Measurements from ENCODE around the gene MYO5A.
A peak's percentile ranks its signal among the peaks of the same experiment; 100 is the strongest.

The MYO5A gene

DNA sequence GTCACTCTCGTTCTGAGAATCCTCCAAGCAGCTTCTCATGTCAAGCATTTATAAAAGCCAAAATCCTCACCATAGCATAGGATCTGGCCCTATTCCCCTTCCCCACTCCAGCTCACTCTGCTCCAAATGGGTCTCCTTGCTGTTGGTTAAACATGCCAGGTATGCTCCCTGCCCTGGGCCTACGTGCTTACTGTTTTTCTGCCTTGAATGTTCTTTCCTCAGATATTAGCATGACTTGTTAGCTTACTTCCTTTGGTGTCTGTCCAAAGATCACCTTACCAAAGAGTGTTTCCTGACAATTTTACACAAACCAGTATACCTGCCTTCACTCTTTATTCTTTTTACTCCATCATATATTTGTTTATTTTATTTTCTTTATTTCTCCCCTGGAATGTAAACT lies 200.0 kb downstream of the MYO5A start:
- TF ChIP-seq CTCF (IDR thresholded peaks at IDR 0.05; ENCODE audit: low read depth, low read length) = no peak
- DNase-seq (ENCODE audit: extremely low read depth, low read depth) = no peak

DNA sequence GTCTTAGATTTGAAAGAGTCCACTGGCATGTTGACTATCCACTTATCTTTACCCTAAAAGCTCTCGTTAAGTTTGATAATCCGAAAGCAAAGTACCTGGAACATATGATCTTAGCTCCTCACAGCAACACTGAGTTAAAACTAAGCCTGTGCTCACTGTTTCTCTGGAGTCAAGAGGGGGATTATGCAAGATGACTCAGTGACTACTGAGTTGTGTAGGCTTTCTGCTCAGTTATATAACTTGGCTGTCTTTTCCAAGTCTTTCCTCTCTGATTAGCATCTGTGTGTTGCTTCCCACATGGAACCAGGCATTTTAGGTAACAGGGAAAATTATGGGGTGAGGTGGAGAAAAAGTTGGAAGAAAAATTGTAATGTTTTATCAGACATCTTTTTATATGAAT lies 201.9 kb downstream of the MYO5A start:
- DNase-seq (ENCODE audit: extremely low read depth, low read depth) = peak; percentile 15
- no peak for TF ChIP-seq CTCF (IDR thresholded peaks at IDR 0.05; ENCODE audit: low read depth, low read length)

- DNase-seq (ENCODE audit: extremely low read depth, low read depth) = no peak
- no peak for TF ChIP-seq CTCF (IDR thresholded peaks at IDR 0.05; ENCODE audit: low read depth, low read length)
Observed at GRCh38 chr15:52324109-52324508, 204.6 kb downstream of the MYO5A start.

DNA sequence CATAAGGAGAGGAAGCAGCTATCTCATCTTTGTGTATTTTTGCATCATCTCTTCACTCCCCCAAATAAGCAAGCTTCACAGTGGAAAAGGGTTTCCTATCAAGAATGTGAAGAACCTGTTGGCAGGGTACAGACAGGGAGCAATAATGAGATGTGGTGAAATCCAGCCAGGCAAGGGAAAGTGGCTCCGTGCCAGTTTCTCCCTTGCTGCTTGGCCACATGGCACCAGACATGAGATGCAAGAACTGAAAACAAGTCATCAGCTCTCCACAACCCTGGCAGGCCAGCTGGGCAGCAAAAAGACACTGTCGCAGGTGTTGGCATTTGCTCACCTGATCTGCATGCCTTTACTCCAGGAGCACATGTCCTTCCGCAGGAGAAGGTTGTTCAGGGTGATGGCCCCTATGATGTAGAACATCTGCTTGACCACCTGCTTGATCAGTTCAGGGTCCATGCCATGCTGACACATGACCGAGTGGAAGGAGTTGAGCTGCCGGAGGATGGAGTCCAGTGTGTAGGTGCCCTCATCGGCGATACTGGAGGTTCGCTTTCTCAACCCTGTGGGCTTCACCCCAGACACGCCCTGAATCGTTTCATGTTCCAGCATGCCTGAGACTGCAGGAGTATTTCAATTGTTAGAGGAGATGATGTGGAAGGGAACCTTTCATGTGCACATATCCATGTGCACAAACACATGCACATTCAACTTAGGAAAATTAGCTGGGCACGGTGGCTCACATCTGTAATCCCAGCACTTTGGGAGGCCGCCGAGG lies 209.8 kb downstream of the MYO5A start:
- no peak for DNase-seq (ENCODE audit: extremely low read depth, low read depth)
- TF ChIP-seq CTCF (IDR thresholded peaks at IDR 0.05; ENCODE audit: low read depth, low read length) = no peak

DNA sequence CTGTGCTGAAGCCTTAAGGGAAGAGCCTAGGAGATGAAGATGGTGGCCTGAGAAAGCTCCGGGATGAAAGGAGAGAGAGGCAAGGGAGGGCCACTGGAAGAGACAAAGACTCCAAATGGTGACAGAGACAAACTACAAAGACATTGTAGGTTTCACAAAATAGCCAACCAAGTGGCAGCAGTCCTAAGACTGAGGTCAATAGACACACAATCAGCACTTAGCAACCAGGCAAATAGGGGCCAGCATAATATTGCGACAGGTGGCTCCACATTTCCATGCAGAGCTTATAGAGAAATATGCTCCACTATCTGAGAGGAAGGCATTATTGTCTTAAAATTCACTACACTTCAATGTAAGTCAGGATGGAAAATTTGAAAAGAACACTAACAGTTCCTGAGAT lies 211.0 kb downstream of the MYO5A start:
- DNase-seq (ENCODE audit: extremely low read depth, low read depth) = no peak
- TF ChIP-seq CTCF (IDR thresholded peaks at IDR 0.05; ENCODE audit: low read depth, low read length) = no peak

DNA sequence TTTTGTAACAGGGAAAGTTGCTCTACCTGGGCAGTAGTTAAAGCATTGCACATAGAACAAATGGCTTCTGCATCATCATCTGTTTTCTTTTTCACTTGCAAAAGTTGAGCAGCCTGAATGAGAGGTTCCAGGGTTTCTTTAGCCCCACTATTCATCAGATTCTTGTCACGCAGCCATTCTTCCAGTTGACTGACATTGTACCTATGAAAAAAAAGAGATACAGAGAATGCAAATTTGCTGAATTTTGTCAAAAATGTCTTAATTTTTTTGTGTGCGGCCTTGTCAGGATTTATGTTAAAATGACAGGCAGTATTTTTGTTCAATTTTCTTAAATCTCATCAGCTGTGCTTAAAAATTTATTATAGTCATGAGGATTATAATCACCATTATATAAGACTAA lies 211.7 kb downstream of the MYO5A start:
- DNase-seq (ENCODE audit: extremely low read depth, low read depth) = no peak
- TF ChIP-seq CTCF (IDR thresholded peaks at IDR 0.05; ENCODE audit: low read depth, low read length) = no peak

DNA sequence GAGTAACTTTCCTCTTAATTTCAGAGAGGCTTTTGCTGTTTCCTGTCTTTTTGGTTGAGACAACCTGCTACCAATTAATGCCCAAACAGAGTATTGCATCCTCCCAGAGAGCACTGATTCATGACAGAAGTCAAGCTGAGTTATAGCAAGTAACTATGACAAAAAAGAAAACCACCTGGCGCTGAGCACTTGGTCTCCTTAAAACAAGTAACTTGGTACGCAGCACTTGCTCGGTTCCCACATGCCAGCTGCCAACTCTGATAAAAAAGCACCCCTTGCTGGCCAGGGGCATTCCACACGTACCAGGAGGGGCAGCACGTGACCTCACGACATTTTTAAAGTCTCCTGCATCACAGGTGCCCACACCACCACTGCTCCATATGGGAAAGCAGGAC lies 219.5 kb downstream of the MYO5A start:
- TF ChIP-seq CTCF (IDR thresholded peaks at IDR 0.05; ENCODE audit: low read depth, low read length) = no peak
- no peak for DNase-seq (ENCODE audit: extremely low read depth, low read depth)
